GM23338 (cell line): ENCODE measurements around the gene HOTAIR.

ENCODE experiments used
- CREB1 ChIP-seq: fragments of 250-450 bp; sonication (Bioruptor Pico); IDR thresholded peaks from 2 replicates; pipeline ENCODE4 v1.5.0; 2020; ENCODE audit warnings: low read depth, mild to moderate bottlenecking, moderate library complexity
- EZH2 ChIP-seq: fragments of 200-600 bp; sonication (generic); IDR thresholded peaks from one replicate; pipeline ENCODE4 v1.8.0; 2017; ENCODE audit warnings: antibody characterized with exemption, mild to moderate bottlenecking, low read depth; ENCODE audit not compliant: unreplicated experiment
- POLR2AphosphoS5 ChIP-seq: IDR thresholded peaks from 2 replicates; pipeline ENCODE4 v1.6.1; 2016; ENCODE audit warnings: antibody characterized with exemption, low read depth
- STAT1 ChIP-seq: IDR thresholded peaks from one replicate; pipeline ENCODE4 v1.6.1; 2016; ENCODE audit warnings: antibody characterized with exemption; ENCODE audit not compliant: unreplicated experiment
- ZNF114 ChIP-seq: fragments of 250-450 bp; sonication (Bioruptor Pico); IDR thresholded peaks from 2 replicates; pipeline ENCODE4 v1.5.0; 2020; ENCODE audit warnings: mild to moderate bottlenecking, moderate library complexity
- TF ChIP-seq, protein P1 (sequence below), 2 experiments: fragments of 200-600 bp in 1 of 2; sonication (generic) in 1 of 2; conservative IDR thresholded peaks; 2 replicates each; pipeline versions ENCODE4 v1.5.1 to v1.6.1; 2016 to 2017; ENCODE audit warnings: antibody characterized with exemption in 2 of 2, low read depth in 2 of 2, mild to moderate bottlenecking in 2 of 2, moderate library complexity in 1 of 2
- TF ChIP-seq, protein P2 (sequence below): IDR thresholded peaks from one replicate; pipeline ENCODE4 v1.6.1; 2018; ENCODE audit warnings: antibody characterized with exemption; ENCODE audit not compliant: unreplicated experiment

DNA sequence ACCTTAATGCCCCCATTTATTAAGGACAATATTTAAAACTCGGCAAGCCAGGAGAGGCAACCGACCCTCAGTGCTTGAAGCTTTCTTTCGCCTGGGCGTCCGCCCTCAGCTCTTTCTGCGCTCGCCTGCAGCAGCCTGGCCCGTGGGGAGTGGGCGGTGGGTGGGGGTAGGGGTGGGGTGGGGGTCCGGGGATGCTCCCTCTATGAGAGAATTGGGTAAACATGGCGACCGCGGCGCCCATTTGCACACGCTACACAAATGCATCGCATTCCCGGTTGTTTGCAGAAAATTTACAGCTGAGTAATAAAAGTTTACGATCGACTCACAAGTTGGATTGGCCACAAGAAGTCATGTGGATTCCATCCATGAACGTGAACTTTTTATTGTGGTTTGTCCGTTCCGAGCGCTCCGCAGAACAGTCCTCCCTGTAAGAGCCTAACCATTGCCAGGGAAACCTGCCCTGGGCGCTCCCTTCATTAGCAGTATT lies 41.8 kb upstream of the HOTAIR start:
- TF ChIP-seq, protein P1, sequence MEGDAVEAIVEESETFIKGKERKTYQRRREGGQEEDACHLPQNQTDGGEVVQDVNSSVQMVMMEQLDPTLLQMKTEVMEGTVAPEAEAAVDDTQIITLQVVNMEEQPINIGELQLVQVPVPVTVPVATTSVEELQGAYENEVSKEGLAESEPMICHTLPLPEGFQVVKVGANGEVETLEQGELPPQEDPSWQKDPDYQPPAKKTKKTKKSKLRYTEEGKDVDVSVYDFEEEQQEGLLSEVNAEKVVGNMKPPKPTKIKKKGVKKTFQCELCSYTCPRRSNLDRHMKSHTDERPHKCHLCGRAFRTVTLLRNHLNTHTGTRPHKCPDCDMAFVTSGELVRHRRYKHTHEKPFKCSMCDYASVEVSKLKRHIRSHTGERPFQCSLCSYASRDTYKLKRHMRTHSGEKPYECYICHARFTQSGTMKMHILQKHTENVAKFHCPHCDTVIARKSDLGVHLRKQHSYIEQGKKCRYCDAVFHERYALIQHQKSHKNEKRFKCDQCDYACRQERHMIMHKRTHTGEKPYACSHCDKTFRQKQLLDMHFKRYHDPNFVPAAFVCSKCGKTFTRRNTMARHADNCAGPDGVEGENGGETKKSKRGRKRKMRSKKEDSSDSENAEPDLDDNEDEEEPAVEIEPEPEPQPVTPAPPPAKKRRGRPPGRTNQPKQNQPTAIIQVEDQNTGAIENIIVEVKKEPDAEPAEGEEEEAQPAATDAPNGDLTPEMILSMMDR (conservative IDR thresholded peaks at IDR 0.05; ENCODE audit: low read depth in 2 of 2): no peak
- TF ChIP-seq EZH2 (peak; percentile 23), CREB1 (no peak), POLR2AphosphoS5 (no peak), STAT1 (no peak), ZNF114 (no peak)
- TF ChIP-seq, protein P2, sequence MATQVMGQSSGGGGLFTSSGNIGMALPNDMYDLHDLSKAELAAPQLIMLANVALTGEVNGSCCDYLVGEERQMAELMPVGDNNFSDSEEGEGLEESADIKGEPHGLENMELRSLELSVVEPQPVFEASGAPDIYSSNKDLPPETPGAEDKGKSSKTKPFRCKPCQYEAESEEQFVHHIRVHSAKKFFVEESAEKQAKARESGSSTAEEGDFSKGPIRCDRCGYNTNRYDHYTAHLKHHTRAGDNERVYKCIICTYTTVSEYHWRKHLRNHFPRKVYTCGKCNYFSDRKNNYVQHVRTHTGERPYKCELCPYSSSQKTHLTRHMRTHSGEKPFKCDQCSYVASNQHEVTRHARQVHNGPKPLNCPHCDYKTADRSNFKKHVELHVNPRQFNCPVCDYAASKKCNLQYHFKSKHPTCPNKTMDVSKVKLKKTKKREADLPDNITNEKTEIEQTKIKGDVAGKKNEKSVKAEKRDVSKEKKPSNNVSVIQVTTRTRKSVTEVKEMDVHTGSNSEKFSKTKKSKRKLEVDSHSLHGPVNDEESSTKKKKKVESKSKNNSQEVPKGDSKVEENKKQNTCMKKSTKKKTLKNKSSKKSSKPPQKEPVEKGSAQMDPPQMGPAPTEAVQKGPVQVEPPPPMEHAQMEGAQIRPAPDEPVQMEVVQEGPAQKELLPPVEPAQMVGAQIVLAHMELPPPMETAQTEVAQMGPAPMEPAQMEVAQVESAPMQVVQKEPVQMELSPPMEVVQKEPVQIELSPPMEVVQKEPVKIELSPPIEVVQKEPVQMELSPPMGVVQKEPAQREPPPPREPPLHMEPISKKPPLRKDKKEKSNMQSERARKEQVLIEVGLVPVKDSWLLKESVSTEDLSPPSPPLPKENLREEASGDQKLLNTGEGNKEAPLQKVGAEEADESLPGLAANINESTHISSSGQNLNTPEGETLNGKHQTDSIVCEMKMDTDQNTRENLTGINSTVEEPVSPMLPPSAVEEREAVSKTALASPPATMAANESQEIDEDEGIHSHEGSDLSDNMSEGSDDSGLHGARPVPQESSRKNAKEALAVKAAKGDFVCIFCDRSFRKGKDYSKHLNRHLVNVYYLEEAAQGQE: no peak
